Spleen (tissue), 11 donors: Measurements from ENCODE around the gene IZUMO4. TPM values are rescaled to one million over a fixed set of nuclear protein-coding genes. Genes with fewer than 3 reads are reported as not detected.

ENCODE experiments used
- DNase-seq: peaks from one replicate; pipeline ENCODE4 v3.0.0-alpha.2; 2020
- H3K27ac ChIP-seq, 8 donors: fragments of 200-600 bp; sonication (generic) in 7 of 8; 1 replicate in 4 of 8; 2 replicates in 4 of 8; pipeline versions ENCODE4 v1.5.0 to v1.8.0; 2016 to 2021; ENCODE audit warnings: inconsistent platforms in 4 of 8, mild to moderate bottlenecking in 4 of 8, moderate library complexity in 1 of 8
- H3K27me3 ChIP-seq, 7 donors: fragments of 200-600 bp; sonication (generic) in 6 of 7; replicated peaks in 1 of 7; 1 replicate in 4 of 7; 2 replicates in 3 of 7; pipeline versions ENCODE4 v1.5.0 to v1.8.0; 2016 to 2021; ENCODE audit warnings: inconsistent platforms in 3 of 7, mild to moderate bottlenecking in 1 of 7
- H3K36me3 ChIP-seq, 6 donors: fragments of 200-600 bp; sonication (generic) in 5 of 6; 1 replicate in 4 of 6; 2 replicates in 2 of 6; pipeline versions ENCODE4 v1.5.0 to v1.8.0; 2016 to 2021; ENCODE audit warnings: inconsistent platforms in 2 of 6
- H3K4me1 ChIP-seq, 6 donors: fragments of 200-600 bp; sonication (generic) in 5 of 6; 1 replicate in 3 of 6; 2 replicates in 3 of 6; pipeline versions ENCODE4 v1.5.0 to v1.8.0; 2016 to 2021; ENCODE audit warnings: inconsistent platforms in 3 of 6
- H3K4me3 ChIP-seq, 8 donors: fragments of 200-600 bp; sonication (generic) in 7 of 8; 1 replicate in 4 of 8; 2 replicates in 4 of 8; pipeline versions ENCODE4 v1.5.0 to v1.8.0; 2016 to 2021; ENCODE audit warnings: inconsistent platforms in 4 of 8, mild to moderate bottlenecking in 4 of 8, moderate library complexity in 2 of 8
- H3K9me3 ChIP-seq, 8 donors: fragments of 200-600 bp; sonication (generic) in 7 of 8; 1 replicate in 4 of 8; 2 replicates in 4 of 8; pipeline versions ENCODE4 v1.5.0 to v1.8.0; 2016 to 2021; ENCODE audit warnings: inconsistent platforms in 4 of 8
- POLR2A ChIP-seq, 3 donors: fragments of 450-650 bp; IDR thresholded peaks; one replicate each; pipeline ENCODE4 v1.5.1; 2017; ENCODE audit warnings: antibody characterized with exemption in 3 of 3, mild to moderate bottlenecking in 1 of 3
- POLR2AphosphoS5 ChIP-seq, 3 donors: sonication (generic); formaldehyde crosslinking; IDR thresholded peaks; one replicate each; pipeline ENCODE4 v1.5.1; 2017; ENCODE audit warnings: antibody characterized with exemption in 3 of 3
- WGBS, 5 donors: extraction: QIAGEN DNeasy Blood & Tissue Kit in 3 of 5; methylation state at CpG; one replicate each; pipeline versions ENCODE4 v1.1.5 to v1.1.7; 2013 to 2018; 5-methylcytosine and 5-hydroxymethylcytosine counted together
- intact Hi-C: fragments of 100-400 bp; cut with DNase I; formaldehyde crosslinking; loops from one replicate; pipeline ENCODE4 v1.15.0; 2023; ENCODE audit warnings: low total_unique reads
- polyA plus RNA-seq, 3 donors: library from polyadenylated mRNA; stranded (reverse); fragments of 200-250 nt; gene quantifications; one replicate each; pipeline ENCODE4 v1.2.1, GENCODE V29; 2013
- total RNA-seq, 7 donors: library from RNA; depleted of rRNA in 3 of 7; stranded (reverse); fragments of >200 nt in 3 of 7; fragmentation: NEBNext Ultra II Directional in 4 of 7; extraction: Animal tissue kit (Norgen Biotek cat#: 25700) in 4 of 7; gene quantifications; one replicate each; pipeline versions ENCODE4 v1.1.0 to v1.2.1, GENCODE V29; 2016 to 2021
- TF ChIP-seq, protein P1 (sequence below), 11 experiments: fragments of 200-600 bp in 7 of 11; fragments of 450-650 bp in 4 of 11; sonication (generic) in 4 of 11; IDR thresholded peaks in 8 of 11; conservative IDR thresholded peaks in 3 of 11; 1 replicate in 7 of 11; 2 replicates in 4 of 11; pipeline versions ENCODE4 v1.4.0 to v1.8.0; 2016 to 2021; ENCODE audit warnings: antibody characterized with exemption in 11 of 11, inconsistent platforms in 4 of 11, mild to moderate bottlenecking in 1 of 11
- donor health status: healthy with polysubstance abuse.
- donor health status: DM: no; HTN: no; CAD: no; lungs with moderate emphysema.
- donor health status: DM: no; HTN: no; CAD: no.
- donor health status: Bipolar disorder and iron deficiency.
- donor health status: healthy.
- donor health status: DM: no; HTN: no; CAD: no.
- donor health status: DM: yes; HTN: yes; CAD: no.

The IZUMO4 gene
- total and polyA plus RNA-seq, 10 donors = 1.9 to 25.9 (median 5.7) TPM

DNA sequence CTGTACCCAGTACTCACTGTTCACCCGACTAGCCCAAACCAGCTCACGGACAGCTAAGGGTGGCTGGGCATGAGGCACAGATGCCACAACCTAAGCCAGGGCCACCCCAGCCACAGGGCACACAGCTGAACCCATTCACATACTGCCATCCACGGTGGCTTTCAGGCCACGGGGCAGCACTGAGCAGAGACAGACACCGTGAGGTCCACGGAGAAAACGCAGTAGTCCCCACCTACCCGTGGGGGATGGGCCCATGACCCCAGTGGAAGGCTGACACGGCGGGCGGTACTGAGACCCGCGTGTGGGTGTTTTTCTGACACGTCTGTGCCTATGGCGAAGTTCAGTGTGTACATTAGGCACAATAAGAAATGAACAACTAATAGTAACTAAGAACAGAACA, 25.5 kb downstream of the IZUMO4 start:
- Histone ChIP-seq H3K4me3 (no peak overlapping the region), H3K27ac (no peak overlapping the region), H3K27me3 (no peaks in the 10 kb centered on the region), H3K36me3 (peaks cover 6 to 100% (median 98%) of the 10 kb centered on the region in 6 donors), H3K4me1 (peaks cover 0 to 4% (median 0%) of the 10 kb centered on the region in 6 donors), H3K9me3 (no peaks in the 10 kb centered on the region)
- intact Hi-C loops = no loop called here
- DNase-seq = peak; percentile 62
- 91 to 96% (median 94%) methylated on average over 15 of the region's 15 CpGs for WGBS, 5 donors
- TF ChIP-seq POLR2A (IDR thresholded peaks at IDR 0.05) (no peak), POLR2AphosphoS5 (IDR thresholded peaks at IDR 0.05) (no peak)
- TF ChIP-seq, protein P1, sequence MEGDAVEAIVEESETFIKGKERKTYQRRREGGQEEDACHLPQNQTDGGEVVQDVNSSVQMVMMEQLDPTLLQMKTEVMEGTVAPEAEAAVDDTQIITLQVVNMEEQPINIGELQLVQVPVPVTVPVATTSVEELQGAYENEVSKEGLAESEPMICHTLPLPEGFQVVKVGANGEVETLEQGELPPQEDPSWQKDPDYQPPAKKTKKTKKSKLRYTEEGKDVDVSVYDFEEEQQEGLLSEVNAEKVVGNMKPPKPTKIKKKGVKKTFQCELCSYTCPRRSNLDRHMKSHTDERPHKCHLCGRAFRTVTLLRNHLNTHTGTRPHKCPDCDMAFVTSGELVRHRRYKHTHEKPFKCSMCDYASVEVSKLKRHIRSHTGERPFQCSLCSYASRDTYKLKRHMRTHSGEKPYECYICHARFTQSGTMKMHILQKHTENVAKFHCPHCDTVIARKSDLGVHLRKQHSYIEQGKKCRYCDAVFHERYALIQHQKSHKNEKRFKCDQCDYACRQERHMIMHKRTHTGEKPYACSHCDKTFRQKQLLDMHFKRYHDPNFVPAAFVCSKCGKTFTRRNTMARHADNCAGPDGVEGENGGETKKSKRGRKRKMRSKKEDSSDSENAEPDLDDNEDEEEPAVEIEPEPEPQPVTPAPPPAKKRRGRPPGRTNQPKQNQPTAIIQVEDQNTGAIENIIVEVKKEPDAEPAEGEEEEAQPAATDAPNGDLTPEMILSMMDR (IDR thresholded peaks at IDR 0.05 in 8 of 11, conservative IDR thresholded peaks at IDR 0.05 in 3 of 11) = no peak

DNA sequence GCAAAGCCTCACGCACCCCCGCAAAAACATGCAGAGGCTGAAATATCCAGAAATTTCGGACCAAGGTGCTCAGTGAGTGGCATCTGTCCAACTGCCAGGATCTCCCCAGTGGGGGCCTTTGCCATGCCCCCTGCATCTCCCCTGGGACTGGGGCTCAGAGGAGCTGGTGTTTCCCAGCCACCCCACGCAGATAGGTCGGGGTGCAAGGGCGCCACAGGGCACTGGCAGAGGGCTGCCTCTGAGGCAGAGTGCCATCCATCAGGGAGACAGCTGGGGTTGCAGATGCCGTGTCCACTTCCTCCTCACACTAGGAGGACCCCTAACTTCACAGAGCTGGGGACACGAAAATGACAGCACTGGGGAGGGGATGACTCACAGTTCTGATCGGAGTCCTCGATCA, 26.3 kb downstream of the IZUMO4 start:
- intact Hi-C loops = no loop called here
- DNase-seq = no peak
- Histone ChIP-seq H3K27me3 (no peaks in the 10 kb centered on the region), H3K27ac (no peak overlapping the region), H3K4me3 (no peak overlapping the region), H3K9me3 (no peaks in the 10 kb centered on the region), H3K4me1 (no peaks in the 10 kb centered on the region), H3K36me3 (peaks cover 6 to 100% (median 98%) of the 10 kb centered on the region in 6 donors)
- 90 to 99% (median 95%) methylated on average over 4 to 10 of the region's 10 CpGs for WGBS, 5 donors
- TF ChIP-seq, protein P1 (IDR thresholded peaks at IDR 0.05 in 8 of 11, conservative IDR thresholded peaks at IDR 0.05 in 3 of 11) = no peak
- TF ChIP-seq POLR2AphosphoS5 (IDR thresholded peaks at IDR 0.05) (no peak), POLR2A (IDR thresholded peaks at IDR 0.05) (no peak)

- DNase-seq = no peak
- Histone ChIP-seq H3K4me1 (no peaks in the 10 kb centered on the region), H3K36me3 (peaks cover 6 to 97% (median 93%) of the 10 kb centered on the region in 6 donors), H3K9me3 (no peaks in the 10 kb centered on the region), H3K4me3 (no peak overlapping the region), H3K27ac (no peak overlapping the region), H3K27me3 (no peaks in the 10 kb centered on the region)
- TF ChIP-seq POLR2AphosphoS5 (IDR thresholded peaks at IDR 0.05) = peak in 2 of 3 donors; percentile 4 to 71
- TF ChIP-seq, protein P1 (IDR thresholded peaks at IDR 0.05 in 8 of 11, conservative IDR thresholded peaks at IDR 0.05 in 3 of 11) = no peak
- WGBS, 5 donors = 87 to 95% (median 94%) methylated on average over 7 to 25 of the region's 25 CpGs
- intact Hi-C loops = no loop called here
Measured at GRCh38 chr19:2123682-2124387, 27.1 kb downstream of the IZUMO4 start.

DNA sequence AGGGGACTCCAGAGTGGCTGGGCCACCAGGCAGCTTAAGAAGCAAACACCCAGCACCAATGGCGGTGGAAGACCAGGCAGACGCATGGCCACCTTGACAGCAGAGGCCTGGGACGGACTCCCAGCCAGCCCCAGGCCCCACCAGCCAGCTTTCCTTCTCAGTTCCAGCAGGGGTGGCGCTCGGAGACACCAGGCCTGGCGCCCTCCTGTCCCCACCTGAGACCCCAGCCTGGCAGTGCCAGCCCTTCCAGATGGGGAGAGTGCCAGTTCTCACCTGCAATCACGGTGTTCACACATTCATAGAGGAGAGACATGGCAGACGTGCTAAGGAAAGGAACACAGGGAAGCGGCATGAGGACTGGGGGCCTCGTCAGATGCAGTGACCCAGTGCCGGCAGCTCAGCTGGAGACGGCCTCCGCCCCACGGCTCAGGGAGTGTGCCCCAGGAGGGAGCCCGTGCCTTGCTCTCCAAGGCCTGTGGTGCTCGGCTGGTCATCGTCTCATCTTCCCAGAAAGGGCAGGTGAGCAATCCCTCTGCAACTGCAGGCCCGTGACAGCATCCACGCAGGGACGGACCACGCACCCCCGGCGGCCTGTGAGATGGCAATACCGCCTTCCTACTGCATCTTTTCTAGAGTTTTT, 30.3 kb downstream of the IZUMO4 start:
- DNase-seq = no peak
- H3K4me1 ChIP-seq = no peaks in the 10 kb centered on the region
- no peaks in the 10 kb centered on the region for H3K27me3 ChIP-seq
- TF ChIP-seq, protein P1 (IDR thresholded peaks at IDR 0.05 in 8 of 11, conservative IDR thresholded peaks at IDR 0.05 in 3 of 11) = no peak
- TF ChIP-seq POLR2AphosphoS5 (IDR thresholded peaks at IDR 0.05) = peak in 1 of 3 donors; percentile 46
- H3K27ac ChIP-seq = no peak overlapping the region
- 90 to 98% (median 95%) methylated on average over 19 to 24 of the region's 24 CpGs for WGBS, 5 donors
- H3K36me3 ChIP-seq = peaks cover 2 to 97% (median 90%) of the 10 kb centered on the region in 6 donors
- H3K4me3 ChIP-seq = no peak overlapping the region
- intact Hi-C loops = no loop called here
- no peaks in the 10 kb centered on the region for H3K9me3 ChIP-seq
